Retinal pigment epithelial cell (primary cell): ENCODE data around the gene ARHGAP25.
A peak's percentile ranks its signal among the peaks of the same experiment; 100 is the strongest.

Experiments used
- DNase-seq: peaks from one replicate; pipeline ENCODE4 v3.0.0-alpha.2; 2010; ENCODE audit warnings: low read depth
- H3K4me3 ChIP-seq: 2 replicates; pipeline ENCODE4 v1.5.1; 2011; ENCODE audit warnings: mild to moderate bottlenecking, low read length, control low read depth, moderate library complexity
- CTCF ChIP-seq: conservative IDR thresholded peaks from 2 replicates; pipeline ENCODE4 v1.5.1; 2011; ENCODE audit warnings: low read depth, low read length, control low read depth, inconsistent platforms

Gene ARHGAP25

GRCh38 chr2:68805025-68805424 lies 70.4 kb downstream of the ARHGAP25 start:
- no peak for TF ChIP-seq CTCF
- no peak for DNase-seq
- no peak overlapping the region for H3K4me3 ChIP-seq

- no peak for TF ChIP-seq CTCF
- no peak overlapping the region for H3K4me3 ChIP-seq
- peak; percentile 22 for DNase-seq
Measured at GRCh38 chr2:68806511-68807109, 72.0 kb downstream of the ARHGAP25 start.

GRCh38 chr2:68807821-68808266 lies 73.2 kb downstream of the ARHGAP25 start:
- TF ChIP-seq CTCF = no peak
- H3K4me3 ChIP-seq = no peak overlapping the region
- no peak for DNase-seq

- DNase-seq = no peak
- no peak overlapping the region for H3K4me3 ChIP-seq
- no peak for TF ChIP-seq CTCF
Measured at GRCh38 chr2:68809324-68810240, 75.0 kb downstream of the ARHGAP25 start.

GRCh38 chr2:68811364-68811763 lies 76.8 kb downstream of the ARHGAP25 start:
- DNase-seq = no peak
- TF ChIP-seq CTCF = no peak
- H3K4me3 ChIP-seq = no peak overlapping the region

- H3K4me3 ChIP-seq = no peak overlapping the region
- no peak for TF ChIP-seq CTCF
- DNase-seq = no peak
Measured at GRCh38 chr2:68812251-68812650, 77.6 kb downstream of the ARHGAP25 start.
